ENCODE data around the gene CXCL1. TPM values are rescaled to one million over a fixed set of nuclear protein-coding genes. Genes with fewer than 3 reads are reported as not detected.

Gene CXCL1
- total and polyA plus RNA-seq, 2 of the 13 experiments (the other 11 are each of a cell fraction or from before 2014, with no cell fraction given), result 0.15 TPM; not detected in 1

- no peak overlapping the region for H2AFZ ChIP-seq (ENCODE audit: low read length)
- H3K27ac ChIP-seq (ENCODE audit: extremely low read length, insufficient read depth, low read length), result no peak overlapping the region
- 0% methylated on average over 2 of the region's 2 CpGs for WGBS (ENCODE audit: low lambda C conversion rate)
- H3K4me1 ChIP-seq (ENCODE audit: insufficient read depth, low read length), result peaks cover 8% of the 10 kb centered on the region; the same call in 1 of the 2 replicates
- DNase-seq (ENCODE audit: low spot score) (no peak), FAIRE-seq (no peak), ATAC-seq (no peak)
- in situ Hi-C loops (cut with HindIII; ENCODE audit: extremely low pct_ligation_motif_present, low pct_unique_long_range_greater_than_20kb), result no loop called here
- no TSS peak for BruUV-seq (replicated peaks)
- intact Hi-C loops (cut with micrococcal nuclease; ENCODE audit: unreplicated experiment), result no loop called here
- TF ChIP-seq MYPOP (CRISPR knock-in tag; IDR thresholded peaks at IDR 0.05), result no peak
- POLR2A ChIA-PET, result no interaction called here
- H3K9me3 ChIP-seq (ENCODE audit: low read length), result no peaks in the 10 kb centered on the region
- peaks cover 0 to 19% of the 10 kb centered on the region in 2 experiments; a peak in 3 of 5 replicates for H3K27me3 ChIP-seq (ENCODE audit: control insufficient read depth in 1 of 2, insufficient read depth in 2 of 2, low read length in 2 of 2)
- H3K4me3 ChIP-seq (replicated peaks in 1 of 3; ENCODE audit: insufficient read depth in 1 of 3, low read depth in 2 of 3, low read length in 3 of 3), result no peak overlapping the region
- no peak overlapping the region for H3K4me2 ChIP-seq (ENCODE audit: low read depth, low read length)
- H3K79me2 ChIP-seq (ENCODE audit: insufficient read depth, low read length), result no peaks in the 10 kb centered on the region
- no peaks in the 10 kb centered on the region for H3K36me3 ChIP-seq (replicated peaks in 1 of 2; ENCODE audit: control insufficient read depth in 1 of 2, insufficient read depth in 2 of 2, low read length in 2 of 2)
- no peak overlapping the region for H3K9ac ChIP-seq (ENCODE audit: insufficient read depth, low read depth, low read length)
- CTCF ChIA-PET (ENCODE audit: low intra/inter-chr PET ratio, low total read pairs), result no interaction called here
- no peaks in the 10 kb centered on the region for H4K20me1 ChIP-seq (ENCODE audit: insufficient read depth, low read length)
Measured at GRCh38 chr4:73866246-73866645, 2.9 kb upstream of the CXCL1 start.

- ChIA-PET CTCF (ENCODE audit: low intra/inter-chr PET ratio, low total read pairs) (no interaction called here), POLR2A (no interaction called here)
- Histone ChIP-seq H3K27ac (ENCODE audit: extremely low read length, insufficient read depth, low read length) (no peak overlapping the region), H3K36me3 (replicated peaks in 1 of 2; ENCODE audit: control insufficient read depth in 1 of 2, insufficient read depth in 2 of 2, low read length in 2 of 2) (no peaks in the 10 kb centered on the region), H3K9ac (ENCODE audit: insufficient read depth, low read depth, low read length) (no peak overlapping the region), H3K79me2 (ENCODE audit: insufficient read depth, low read length) (no peaks in the 10 kb centered on the region), H4K20me1 (ENCODE audit: insufficient read depth, low read length) (no peaks in the 10 kb centered on the region), H2AFZ (ENCODE audit: low read length) (no peak overlapping the region), H3K4me2 (ENCODE audit: low read depth, low read length) (no peak overlapping the region), H3K27me3 (ENCODE audit: control insufficient read depth in 1 of 2, insufficient read depth in 2 of 2, low read length in 2 of 2) (peaks cover 0 to 19% of the 10 kb centered on the region in 2 experiments; a peak in 3 of 5 replicates), H3K4me1 (ENCODE audit: insufficient read depth, low read length) (peaks cover 8% of the 10 kb centered on the region; the same call in 1 of the 2 replicates), H3K4me3 (replicated peaks in 1 of 3; ENCODE audit: insufficient read depth in 1 of 3, low read depth in 2 of 3, low read length in 3 of 3) (no peak overlapping the region), H3K9me3 (ENCODE audit: low read length) (no peaks in the 10 kb centered on the region)
- 11% methylated on average over 3 of the region's 3 CpGs for WGBS (ENCODE audit: low lambda C conversion rate)
- ATAC-seq (no peak), DNase-seq (ENCODE audit: low spot score) (no peak), FAIRE-seq (no peak)
- TF ChIP-seq MED8 (CRISPR knock-in tag; IDR thresholded peaks at IDR 0.05; ENCODE audit: insufficient replicate concordance), result no peak
- TF ChIP-seq STAG1 (CRISPR knock-in tag; IDR thresholded peaks at IDR 0.05), result peak; percentile 14; the same call in 1 of the 2 replicates
- TF ChIP-seq CTCF (CRISPR knock-in tag; IDR thresholded peaks at IDR 0.05), result 0 out of 2 replicates have a peak, but pooled peaks have one; percentile 9
- BruUV-seq (replicated peaks), result no TSS peak
- in situ Hi-C loops (cut with HindIII; ENCODE audit: extremely low pct_ligation_motif_present, low pct_unique_long_range_greater_than_20kb), result no loop called here
- intact Hi-C loops (cut with micrococcal nuclease; ENCODE audit: unreplicated experiment), result no loop called here
Measured at GRCh38 chr4:73867783-73868182, 1.4 kb upstream of the CXCL1 start.

Measured in HepG2 (cell line).